GM12892 (cell line): ENCODE measurements around the gene NRCAM.

Experiments used
- POLR2A ChIP-seq: IDR thresholded peaks from 2 replicates; pipeline ENCODE4 v1.6.1; 2011; ENCODE audit warnings: low read depth, low read length, control low read depth
- POLR2AphosphoS5 ChIP-seq: IDR thresholded peaks from 2 replicates; pipeline ENCODE4 v1.6.1; 2011; ENCODE audit warnings: low read depth, low read length, control low read depth

DNA sequence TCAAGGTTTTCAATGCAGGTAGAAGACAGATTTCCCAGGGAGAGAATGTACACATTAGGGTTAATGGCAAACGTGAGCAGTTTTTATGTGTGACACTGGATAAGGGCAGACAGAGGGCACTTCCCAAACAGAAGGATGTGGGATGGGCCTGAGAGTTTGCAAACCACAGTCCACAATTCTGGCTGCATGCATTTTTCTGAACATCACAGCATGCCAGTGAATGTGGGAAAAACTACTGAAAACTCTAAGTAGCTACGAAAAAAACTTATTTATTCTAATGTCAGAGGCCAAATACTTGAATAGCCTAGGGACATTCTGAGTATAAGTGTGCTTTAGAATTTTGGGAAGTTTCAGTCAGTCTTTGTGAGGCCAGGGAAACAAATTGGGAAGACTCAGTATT lies 145.9 kb downstream of the NRCAM start:
- TF ChIP-seq POLR2A (no peak), POLR2AphosphoS5 (no peak)
